Heart right ventricle (tissue), 16 donors: ENCODE data around the gene ERLIN1. TPM values are rescaled to one million over a fixed set of nuclear protein-coding genes. Genes with fewer than 3 reads are reported as not detected.

ENCODE experiments used
- ATAC-seq, 8 donors: fragments of 200-7000 bp; cut with Tn5 transposase; one replicate each; pipeline ENCODE4 v1.9.1; 2020; ENCODE audit warnings: mild to moderate bottlenecking in 8 of 8, moderate library complexity in 8 of 8, moderate number of reproducible peaks in 1 of 8
- DNase-seq, 2 donors: peaks; one replicate each; pipeline ENCODE4 v3.0.0-alpha.2; 2020
- H3K27ac ChIP-seq, 10 donors: fragments of 200-600 bp; sonication (generic) in 2 of 10; one replicate each; pipeline versions ENCODE4 v1.5.0 to v1.8.0; 2020 to 2022; ENCODE audit warnings: mild to moderate bottlenecking in 3 of 10
- H3K27me3 ChIP-seq, 7 donors: fragments of 200-600 bp; one replicate each; pipeline ENCODE4 v1.8.0; 2021 to 2022; ENCODE audit warnings: mild to moderate bottlenecking in 2 of 7
- H3K36me3 ChIP-seq, 9 donors: fragments of 200-600 bp; sonication (generic) in 1 of 9; one replicate each; pipeline versions ENCODE4 v1.5.0 to v1.8.0; 2020 to 2022; ENCODE audit warnings: mild to moderate bottlenecking in 2 of 9
- H3K4me1 ChIP-seq, 9 donors: fragments of 200-600 bp; sonication (generic) in 1 of 9; one replicate each; pipeline versions ENCODE4 v1.5.0 to v1.8.0; 2020 to 2022; ENCODE audit warnings: mild to moderate bottlenecking in 4 of 9
- H3K4me3 ChIP-seq, 10 donors: fragments of 200-600 bp; sonication (generic) in 2 of 10; one replicate each; pipeline versions ENCODE4 v1.5.0 to v1.8.0; 2020 to 2022; ENCODE audit warnings: mild to moderate bottlenecking in 7 of 10, moderate library complexity in 2 of 10
- H3K9me3 ChIP-seq, 11 donors: fragments of 200-600 bp in 10 of 11; sonication (generic) in 2 of 11; one replicate each; pipeline versions ENCODE4 v1.5.0 to v1.8.0; 2013 to 2022; ENCODE audit warnings: mild to moderate bottlenecking in 2 of 11, control low read depth in 1 of 11, moderate library complexity in 1 of 11
- CTCF ChIP-seq, 9 donors: fragments of 200-600 bp; sonication (generic) in 2 of 9; IDR thresholded peaks; one replicate each; pipeline versions ENCODE4 v1.5.0 to v1.8.0; 2021 to 2022; ENCODE audit warnings: antibody characterized with exemption in 9 of 9, mild to moderate bottlenecking in 5 of 9, moderate library complexity in 1 of 9
- WGBS, 2 donors: extraction: QIAGEN DNeasy Blood & Tissue Kit; methylation state at CpG; one replicate each; pipeline ENCODE4 v1.1.7; 2013; ENCODE audit warnings: inconsistent platforms in 1 of 2; 5-methylcytosine and 5-hydroxymethylcytosine counted together
- intact Hi-C, 10 donors: fragments of 100-400 bp; cut with DNase I; formaldehyde crosslinking; loops; one replicate each; pipeline versions ENCODE4 v1.11.1 to v1.14.2; 2022
- polyA plus RNA-seq, 2 donors: library from polyadenylated mRNA; stranded (reverse); fragments of 200-250 nt; gene quantifications; one replicate each; pipeline ENCODE4 v1.2.3, GENCODE V29; 2013
- total RNA-seq, 10 donors: library from RNA; stranded (reverse); fragmentation: NEBNext Ultra II Directional in 3 of 10; extraction: Animal tissue kit (Norgen Biotek cat#: 25700) in 3 of 10; gene quantifications; one replicate each; pipeline versions ENCODE4 v1.2.1 to v1.2.4, GENCODE V29; 2021 to 2023
- donor health status: Arrhythmogenic right ventricular cardiomyopathy.
- donor health status: ischemic (EF 13 %, LVEDD 7.1; RV severe dilation, severe dysfunction).
- donor health status: healthy with polysubstance abuse.
- donor health status: DM: no; HTN: yes; CAD: no.
- donor health status: DM: no; HTN: no; CAD: no.
- donor health status: ischemic (EF 25% LVEDD 6.9; RV normal size, moderate dysfunction).
- donor health status: ischemic (EF 25% LVEDD 5.7; RV mildly dilated, moderate dysfunction).
- donor health status: healthy.
- donor health status: DM: yes; HTN: yes; CAD: no.
- donor health status: Ischemic cardiomyopathy.
- donor health status: ischemic (EF 35%, LVEDD 5.7; RV mildly dilated, moderate dysfunction).
- donor health status: nonischemic (EF 11% LVEDD 7.7; RV severe dilation, severe dysfunction).
- donor health status: DM: yes; HTN: yes; CAD: no.
- donor health status: PGD.
- donor health status: ischemic (EF 29% LVEDD 5.4; RV normal size, mild dysfunction).
- donor health status: nonischemic (EF 23%, LVEDD 6.1; RV moderate dilation, normal function).

The ERLIN1 gene
- total and polyA plus RNA-seq, 12 donors, result 2.1 to 13.3 (median 7.2) TPM

DNA sequence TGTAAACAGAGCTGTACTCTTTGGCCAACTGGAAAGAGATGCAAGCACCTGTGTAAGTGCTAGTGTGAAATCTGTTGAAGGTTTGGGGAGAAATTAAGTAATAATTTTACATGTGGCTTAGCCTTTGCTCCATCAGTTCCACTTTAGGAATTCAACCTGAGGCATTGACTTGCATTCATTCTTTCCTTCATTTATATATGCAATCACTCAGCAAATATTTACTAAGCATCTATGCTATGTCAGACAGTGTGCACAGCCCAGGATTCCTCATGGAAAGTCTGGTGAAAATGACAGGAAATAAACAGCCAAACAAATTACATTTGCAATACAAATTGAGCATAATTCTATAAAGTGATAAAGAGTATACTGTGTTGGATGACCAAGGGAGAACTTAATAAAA is 50.3 kb downstream of the ERLIN1 start:
- ATAC-seq (no peak), DNase-seq (no peak)
- Histone ChIP-seq H3K4me1 (no peaks in the 10 kb centered on the region), H3K27me3 (peaks cover 0 to 14% (median under 1%) of the 10 kb centered on the region in 7 donors), H3K36me3 (no peaks in the 10 kb centered on the region), H3K27ac (no peak overlapping the region), H3K9me3 (peaks cover 0 to 7% (median 0%) of the 10 kb centered on the region in 11 donors), H3K4me3 (no peak overlapping the region)
- intact Hi-C loops, result no loop called here
- no peak for TF ChIP-seq CTCF (IDR thresholded peaks at IDR 0.05)

DNA sequence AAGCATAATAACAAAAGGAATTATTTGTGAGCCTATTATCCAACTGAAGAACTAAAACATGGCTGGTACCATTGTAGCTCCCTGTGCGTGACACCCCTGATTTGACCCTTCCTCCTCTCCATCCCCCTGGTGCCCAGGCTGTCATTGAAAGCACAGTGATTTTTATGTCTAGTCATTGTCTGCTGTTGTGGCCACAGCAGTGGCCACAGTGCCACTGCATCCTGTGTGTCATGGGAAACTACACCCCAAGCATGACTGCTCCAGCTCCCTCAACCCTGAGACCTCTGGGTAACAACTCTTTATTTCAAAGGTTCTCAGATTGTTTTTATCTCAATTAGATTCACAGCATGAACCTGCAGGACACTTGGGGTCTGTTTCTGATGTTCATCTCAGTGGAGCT is 52.0 kb downstream of the ERLIN1 start:
- WGBS, 2 donors, result 89 to 96% methylated on average over 1 of the region's 1 CpG
- ATAC-seq (no peak), DNase-seq (no peak)
- peaks cover 0 to 13% (median 0%) of the 10 kb centered on the region in 7 donors for H3K27me3 ChIP-seq
- TF ChIP-seq CTCF (IDR thresholded peaks at IDR 0.05), result no peak
- H3K36me3 ChIP-seq, result no peaks in the 10 kb centered on the region
- H3K27ac ChIP-seq, result no peak overlapping the region
- intact Hi-C loops, result no loop called here
- no peak overlapping the region for H3K4me3 ChIP-seq
- H3K9me3 ChIP-seq, result peaks cover 0 to 7% (median 0%) of the 10 kb centered on the region in 11 donors
- H3K4me1 ChIP-seq, result peaks cover 0 to 2% (median 0%) of the 10 kb centered on the region in 9 donors

DNA sequence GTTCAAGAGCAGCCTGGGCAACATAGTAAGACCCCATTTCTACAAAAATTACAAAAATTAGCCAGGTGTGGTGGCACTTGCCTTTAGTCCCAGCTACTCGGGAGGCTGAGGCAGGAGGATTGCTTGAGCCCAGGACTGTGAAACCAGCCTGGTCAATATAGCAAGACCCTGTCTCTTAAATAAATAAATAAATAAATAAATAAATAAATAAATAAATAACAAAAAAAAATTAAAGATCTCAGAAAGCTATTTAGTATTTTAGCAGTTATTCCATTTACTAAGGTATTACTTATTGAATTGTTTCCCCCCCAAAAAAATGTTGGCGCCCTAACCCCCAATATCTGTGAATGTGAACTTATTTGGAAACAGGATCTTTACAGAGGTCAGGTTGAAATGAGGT is 53.4 kb downstream of the ERLIN1 start:
- Histone ChIP-seq H3K4me3 (no peak overlapping the region), H3K27ac (no peak overlapping the region), H3K27me3 (peaks cover 0 to 13% (median 0%) of the 10 kb centered on the region in 7 donors), H3K36me3 (no peaks in the 10 kb centered on the region), H3K9me3 (peaks cover 0 to 7% (median 0%) of the 10 kb centered on the region in 11 donors), H3K4me1 (peaks cover 0 to 3% (median 0%) of the 10 kb centered on the region in 9 donors)
- no peak for TF ChIP-seq CTCF (IDR thresholded peaks at IDR 0.05)
- WGBS, 2 donors, result 91 to 93% methylated on average over 2 of the region's 2 CpGs
- DNase-seq (no peak), ATAC-seq (no peak)
- intact Hi-C loops, result no loop called here

GRCh38 chr10:100131571-100131970 is 54.3 kb downstream of the ERLIN1 start:
- WGBS, 2 donors, result 86 to 87% methylated on average over 3 of the region's 3 CpGs
- Histone ChIP-seq H3K36me3 (no peaks in the 10 kb centered on the region), H3K4me3 (no peak overlapping the region), H3K4me1 (peaks cover 0 to 3% (median 0%) of the 10 kb centered on the region in 9 donors), H3K27ac (no peak overlapping the region), H3K27me3 (peaks cover 0 to 13% (median 0%) of the 10 kb centered on the region in 7 donors), H3K9me3 (peaks cover 0 to 7% (median 0%) of the 10 kb centered on the region in 11 donors)
- ATAC-seq (no peak), DNase-seq (no peak)
- intact Hi-C loops, result no loop called here
- TF ChIP-seq CTCF (IDR thresholded peaks at IDR 0.05), result no peak
